Frontal cortex (tissue), 4 donors: ENCODE results near the gene CTNND2. TPM values are rescaled to one million over a fixed set of nuclear protein-coding genes. Genes with fewer than 3 reads are reported as not detected.

Source experiments
- DNase-seq, 2 donors: peaks; one replicate each; pipeline ENCODE4 v3.0.0; 2012; ENCODE audit warnings: low spot score in 2 of 2
- FAIRE-seq: peaks from 2 replicates; lab custom pipeline; 2012; peaks lifted over from hg19 to GRCh38; lab: Jason Lieb, UNC
- total RNA-seq: library from RNA; depleted of rRNA; stranded (reverse); fragments of >200 nt; gene quantifications from one replicate; pipeline ENCODE4 v1.2.3, GENCODE V29; 2014
- donor health status: control.
- donor health status: control.
- donor health status: control.

Gene CTNND2
- total RNA-seq, 1 donor from 2014 or later = 74.2 TPM

DNA sequence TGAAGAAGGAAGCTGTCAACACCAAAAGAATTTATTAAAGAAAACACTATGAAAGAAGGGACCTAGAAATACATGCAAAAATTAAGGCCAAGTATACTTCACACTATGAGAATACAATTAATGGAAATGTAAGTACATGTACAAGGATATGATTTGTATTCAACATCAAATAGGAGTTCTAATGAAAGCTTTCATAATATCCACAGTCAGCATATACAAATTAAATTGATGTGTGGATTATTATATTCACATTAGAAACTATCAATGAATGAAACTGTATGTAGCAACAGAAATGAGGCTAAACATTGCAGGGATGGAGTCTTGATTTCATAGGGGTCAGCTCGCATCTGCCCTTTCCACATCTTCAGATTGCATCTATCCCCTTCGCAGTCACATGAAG, 401.5 kb downstream of the CTNND2 start:
- no peak for DNase-seq
- FAIRE-seq = no peak

DNA sequence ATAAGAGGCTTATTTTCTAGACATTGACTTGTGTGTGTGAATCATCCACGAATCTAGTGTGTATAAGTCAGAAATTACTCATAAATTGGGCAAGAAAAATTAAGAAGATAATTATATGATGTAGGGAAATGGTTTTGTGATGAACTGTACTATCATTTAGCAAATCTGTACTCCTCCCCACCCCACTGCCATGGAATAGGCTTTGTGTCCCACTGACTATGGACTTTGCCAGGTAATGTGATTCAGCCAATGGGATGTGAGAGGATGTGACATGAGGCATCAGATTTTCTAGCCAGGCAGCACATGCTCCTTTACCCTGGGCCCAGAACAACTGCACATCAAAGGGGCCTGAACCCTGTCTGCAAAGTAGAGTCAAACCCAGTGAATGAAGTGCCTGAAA, 406.6 kb downstream of the CTNND2 start:
- no peak for FAIRE-seq
- DNase-seq = no peak

DNA sequence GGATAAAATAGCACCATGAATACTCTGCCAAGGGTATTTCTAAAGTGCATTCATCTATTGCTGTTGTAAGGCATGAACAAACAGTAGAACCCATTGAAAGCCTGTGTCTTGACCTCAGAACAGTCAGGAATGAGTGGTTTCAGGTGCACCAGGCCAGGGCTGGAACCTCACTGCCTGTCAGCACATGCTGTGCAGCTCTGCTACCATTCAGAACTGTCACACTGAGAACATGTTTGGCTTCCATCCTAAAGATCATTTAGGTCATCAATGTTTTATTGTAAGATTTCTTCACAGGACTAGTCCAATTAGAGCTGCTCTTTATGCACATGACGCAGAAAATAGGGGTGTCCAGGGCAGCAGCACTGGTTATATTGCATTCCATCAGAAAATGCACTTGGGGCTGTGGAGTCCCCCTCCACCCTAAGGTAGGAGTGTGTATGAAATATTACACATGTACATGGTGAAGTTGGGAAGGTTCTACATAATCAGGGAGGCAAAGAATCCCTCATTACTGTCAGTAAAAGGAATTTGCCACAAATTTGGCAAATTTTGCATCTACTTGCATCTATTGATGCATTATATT, 408.0 kb downstream of the CTNND2 start:
- no peak for FAIRE-seq

DNA sequence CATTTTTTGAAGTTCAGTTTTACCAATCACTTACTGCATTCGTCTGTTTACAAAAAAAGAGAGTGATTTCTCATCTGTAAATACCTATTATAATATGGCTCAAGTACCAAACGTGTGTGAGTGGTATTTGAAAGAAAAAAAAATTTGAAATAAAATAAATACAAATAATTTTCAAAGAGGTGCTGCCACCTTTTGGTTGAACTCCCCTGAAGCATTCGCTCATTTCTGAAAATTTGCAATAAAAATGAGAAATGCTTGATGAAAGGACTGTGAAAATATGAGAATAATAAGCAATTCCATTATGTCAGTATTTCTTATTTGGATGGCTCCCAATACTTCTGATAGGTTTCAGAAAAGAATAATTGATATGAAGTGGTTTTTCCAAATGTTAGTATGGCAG, 409.9 kb downstream of the CTNND2 start:
- peak; percentile 82 for FAIRE-seq

More for the DNA sequence above, 408.0 kb downstream of the CTNND2 start:
- DNase-seq = no peak

DNA sequence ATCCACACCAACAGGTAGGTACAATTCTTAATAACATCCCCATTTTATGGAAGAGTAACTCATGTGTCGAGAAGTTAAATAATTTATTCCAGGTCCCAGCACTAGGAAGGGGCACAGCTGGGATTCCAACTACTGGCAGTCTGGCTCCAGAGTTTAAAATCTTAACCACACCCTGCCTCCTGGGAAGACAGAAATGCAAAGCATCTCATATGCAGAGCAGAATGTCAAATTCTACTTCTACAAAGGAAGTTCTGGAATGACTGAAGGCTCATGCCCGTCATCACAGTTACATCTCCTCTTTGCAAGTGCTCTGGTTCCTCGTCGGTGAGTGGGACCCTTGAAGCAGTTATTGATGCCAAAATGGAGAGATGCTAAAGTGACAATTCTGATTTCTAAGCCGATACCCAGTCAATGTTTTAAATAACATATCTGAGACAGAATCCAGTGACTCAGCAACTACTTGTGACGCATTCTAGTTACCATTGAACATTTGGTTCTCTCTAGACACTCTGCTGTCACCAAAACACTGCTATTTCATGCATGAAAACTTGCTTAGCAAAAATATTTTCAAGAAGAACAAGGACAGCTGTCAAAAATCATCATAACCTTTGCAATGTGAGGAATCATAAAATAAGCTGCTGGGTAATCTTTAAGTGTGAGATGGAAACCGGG, 412.7 kb downstream of the CTNND2 start:
- no peak for DNase-seq
- no peak for FAIRE-seq

More for the DNA sequence above, 409.9 kb downstream of the CTNND2 start:
- no peak for DNase-seq

DNA sequence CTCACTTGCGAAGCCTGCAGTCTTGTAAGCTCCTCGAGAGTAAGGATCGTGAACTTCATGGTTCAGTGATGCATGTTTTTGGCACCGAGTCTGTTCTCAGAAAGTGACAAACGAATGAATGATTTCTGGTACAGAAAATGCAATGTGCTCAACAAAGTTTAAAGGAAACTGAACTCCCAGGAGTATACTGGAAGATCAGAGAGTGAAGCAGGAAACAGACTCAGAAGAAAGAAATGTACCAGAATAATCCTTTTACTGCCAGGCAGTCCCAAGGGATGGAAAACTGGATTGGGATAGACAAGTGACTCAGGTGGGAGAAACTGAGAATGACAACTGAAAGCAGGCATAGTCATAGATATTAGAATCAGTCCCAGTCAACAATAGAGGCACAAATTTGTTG, 420.6 kb downstream of the CTNND2 start:
- DNase-seq (no peak), FAIRE-seq (no peak)

DNA sequence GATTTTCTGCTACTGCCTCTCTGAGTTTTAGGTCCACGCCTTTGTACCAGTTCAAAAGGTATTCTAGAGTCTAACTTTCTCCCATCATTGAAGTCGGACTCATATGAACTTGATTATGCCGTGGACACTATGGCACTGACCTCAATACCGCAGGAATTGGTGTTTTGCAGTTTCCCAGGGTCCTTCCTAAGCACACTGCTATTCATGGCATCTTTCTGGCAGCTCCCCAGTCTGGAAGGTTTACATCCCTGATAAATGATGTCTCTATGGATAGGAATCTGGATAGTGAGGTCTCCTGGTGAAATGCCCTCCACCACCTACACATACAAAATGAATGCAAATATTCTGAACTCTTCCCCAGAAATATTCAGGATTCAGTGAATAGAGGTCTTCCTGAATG, 422.2 kb downstream of the CTNND2 start:
- no peak for DNase-seq
- no peak for FAIRE-seq

DNA sequence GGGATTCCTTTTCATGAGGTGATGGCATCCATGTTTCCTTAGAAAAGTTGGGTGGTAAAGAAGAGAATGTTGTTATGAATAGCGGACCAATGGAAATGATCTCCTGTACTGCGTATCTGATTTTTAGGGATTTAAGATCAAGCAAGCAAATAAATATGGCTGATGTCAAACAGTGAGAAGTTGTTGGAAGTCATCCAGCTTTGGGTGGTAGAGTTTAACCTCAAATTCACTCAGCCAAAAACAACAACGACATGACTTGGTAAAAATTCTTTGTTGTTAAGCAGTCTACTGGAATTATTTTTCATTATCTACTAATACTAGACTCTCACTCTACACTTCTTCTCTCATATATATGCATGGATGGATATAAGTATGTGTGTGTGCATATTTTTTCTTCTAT, 426.5 kb downstream of the CTNND2 start:
- DNase-seq = no peak

DNA sequence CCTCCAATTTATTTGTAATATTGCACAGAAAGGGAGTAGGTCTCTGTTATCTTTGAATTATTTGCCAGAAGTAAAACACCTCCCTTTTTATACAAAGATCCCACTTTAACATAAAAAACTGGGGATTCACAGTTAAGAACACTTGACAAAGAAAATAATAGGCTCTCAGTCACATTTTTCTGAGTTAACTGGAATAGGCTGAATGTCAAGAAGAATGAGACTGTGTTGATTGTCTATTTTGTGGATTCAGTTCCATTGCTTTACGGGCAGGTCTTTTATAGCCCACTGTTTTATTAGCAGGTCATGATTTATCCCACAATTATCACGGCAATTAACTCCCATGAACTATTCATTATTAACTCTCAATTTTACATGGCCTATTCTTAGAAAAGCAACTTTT, 427.4 kb downstream of the CTNND2 start:
- peak; percentile 64 for FAIRE-seq
- DNase-seq = no peak

More for the DNA sequence above, 426.5 kb downstream of the CTNND2 start:
- FAIRE-seq = no peak

DNA sequence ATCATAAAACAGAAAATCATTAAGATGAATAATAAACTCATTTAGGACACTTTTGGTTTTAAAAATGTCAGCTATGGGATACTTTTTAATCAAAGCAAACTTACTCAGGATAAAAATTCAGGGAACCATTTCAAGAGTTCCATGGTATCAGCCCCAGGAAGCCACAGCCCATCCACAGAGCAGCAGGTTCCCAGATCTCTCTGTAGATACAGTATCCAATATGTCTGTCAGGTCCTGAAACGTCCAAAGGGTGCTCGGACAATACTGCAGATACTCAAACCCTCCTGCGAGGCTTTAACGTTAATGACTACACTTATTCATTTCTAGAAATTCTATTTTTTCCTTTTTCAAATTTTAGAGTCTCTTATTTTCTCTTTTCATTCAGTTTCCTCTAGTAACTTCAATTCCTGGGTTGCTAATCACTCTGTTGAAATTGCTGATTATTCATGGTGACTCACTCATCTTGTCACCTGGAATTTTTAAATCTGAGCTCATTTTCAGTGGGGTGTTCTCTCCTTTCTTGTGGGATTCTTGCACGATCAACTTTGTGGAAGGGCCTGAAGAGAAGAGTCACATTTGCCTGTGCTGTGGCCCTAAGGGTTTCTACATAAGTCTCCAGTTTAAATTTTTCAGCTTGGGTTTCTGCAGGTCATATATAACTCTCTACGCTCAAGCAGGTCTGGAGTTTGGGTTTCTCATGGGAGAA, 435.8 kb downstream of the CTNND2 start:
- DNase-seq = no peak
- no peak for FAIRE-seq

DNA sequence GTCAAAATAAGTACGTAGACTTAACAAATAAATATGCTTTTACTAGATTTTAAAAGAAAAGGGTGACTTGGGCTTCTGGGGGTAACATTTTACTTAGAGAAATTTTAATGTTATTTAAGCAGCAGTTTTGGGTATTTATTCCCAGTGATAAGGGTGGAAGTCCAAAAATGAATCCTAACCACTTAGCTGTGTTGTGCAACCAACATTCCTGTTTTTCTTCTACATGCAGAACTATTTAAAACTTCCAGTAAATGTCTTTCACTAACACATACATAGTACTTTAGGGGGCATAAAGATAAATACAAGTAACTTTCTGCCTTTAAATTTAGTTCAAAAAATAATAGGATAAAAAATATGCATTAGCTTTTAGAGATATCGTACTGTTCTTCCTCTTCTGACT, 436.7 kb downstream of the CTNND2 start:
- no peak for FAIRE-seq

DNA sequence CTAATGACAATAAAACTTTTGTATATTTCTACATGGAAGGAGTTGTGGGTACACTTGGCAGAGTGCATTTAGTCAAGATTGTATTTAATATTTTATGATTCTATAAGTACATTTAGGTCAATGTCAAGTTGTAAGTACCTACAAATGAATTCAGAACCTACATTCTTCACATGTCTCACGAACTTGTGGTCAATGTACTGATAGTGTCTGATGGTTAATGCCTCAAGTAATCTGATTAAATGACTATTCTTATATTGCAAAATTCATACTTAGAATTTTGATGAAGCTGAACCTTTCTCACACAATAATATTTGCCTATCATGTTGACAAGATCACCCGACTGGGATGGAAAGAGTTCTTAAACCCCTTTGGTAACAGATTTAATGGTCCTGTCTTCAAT, 444.5 kb downstream of the CTNND2 start:
- DNase-seq = no peak
- FAIRE-seq = peak; percentile 6

More for the DNA sequence above, 436.7 kb downstream of the CTNND2 start:
- no peak for DNase-seq

DNA sequence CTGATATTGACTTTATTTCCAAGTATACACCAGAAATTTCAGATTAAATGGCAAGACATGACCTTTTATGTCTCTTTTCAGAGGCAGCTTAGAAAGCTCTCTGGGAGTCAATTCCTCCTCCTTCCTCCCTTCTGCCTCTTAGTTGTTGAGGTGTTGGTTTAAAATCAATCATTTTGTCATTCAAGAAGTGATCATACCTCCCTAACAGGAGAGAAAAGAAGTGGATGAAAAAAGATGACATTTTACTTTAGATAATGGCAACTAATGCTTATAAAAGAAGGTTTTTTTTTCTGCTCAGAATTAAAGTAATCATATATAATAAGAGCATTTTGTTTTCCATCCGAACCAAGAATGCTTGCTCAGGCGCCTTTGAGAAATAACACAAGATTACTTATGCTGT, 448.7 kb downstream of the CTNND2 start:
- DNase-seq (no peak), FAIRE-seq (no peak)

DNA sequence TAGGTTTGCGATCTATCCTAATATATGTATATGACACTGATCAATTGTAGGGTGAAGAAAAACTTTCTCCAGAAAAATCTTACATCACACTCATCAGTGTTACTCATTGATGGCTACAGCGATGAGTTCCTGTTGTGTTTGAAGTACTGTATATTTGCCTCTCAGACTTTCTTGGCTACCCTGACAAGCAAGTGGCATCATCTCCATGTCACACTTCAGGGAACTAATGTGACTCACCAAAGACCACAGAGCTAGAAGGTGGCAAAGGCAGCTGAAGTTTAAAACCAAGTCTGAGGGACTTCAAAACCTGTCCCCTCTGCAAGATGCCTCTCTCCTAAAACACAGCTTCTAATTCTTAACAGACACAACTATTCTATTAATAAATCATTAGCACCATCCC, 451.4 kb downstream of the CTNND2 start:
- FAIRE-seq (no peak), DNase-seq (no peak)

DNA sequence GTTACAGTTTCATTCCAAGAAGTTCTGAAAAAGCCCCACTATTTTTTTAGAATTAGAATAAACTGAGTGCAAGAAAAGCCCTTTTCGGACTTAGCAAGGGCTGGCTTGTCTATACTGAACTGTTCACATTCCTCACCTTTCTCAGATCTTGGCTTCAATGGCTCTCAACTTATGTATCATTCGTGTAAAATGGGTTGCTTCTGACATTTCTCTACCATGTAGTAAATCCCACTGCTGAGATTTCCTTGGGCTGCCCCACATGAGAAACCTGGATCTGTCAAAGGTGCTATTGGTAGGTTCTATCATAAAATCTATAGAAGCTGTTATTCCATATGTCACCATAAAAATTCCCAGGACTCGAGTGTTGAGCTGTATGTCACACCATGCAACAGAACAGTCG, 454.3 kb downstream of the CTNND2 start:
- DNase-seq (no peak), FAIRE-seq (no peak)

DNA sequence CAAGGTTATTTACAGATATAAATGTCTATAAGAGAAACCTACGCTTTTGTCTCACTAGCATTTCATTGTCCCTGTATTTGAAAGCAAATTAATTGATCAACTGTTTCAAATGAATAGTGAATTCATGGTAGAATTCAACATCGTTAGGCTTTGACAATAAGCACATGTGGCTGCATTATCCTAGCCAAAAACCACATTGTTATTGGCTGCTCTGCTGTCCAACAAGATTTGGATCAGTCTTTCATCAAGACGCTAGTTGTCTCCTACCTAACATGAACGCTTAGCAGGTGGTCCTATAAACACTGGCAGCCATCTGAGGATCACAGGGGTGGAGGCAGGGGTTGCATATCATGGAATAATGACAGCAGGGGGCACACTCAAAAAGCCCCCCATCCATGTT, 455.0 kb downstream of the CTNND2 start:
- FAIRE-seq (no peak), DNase-seq (no peak)

DNA sequence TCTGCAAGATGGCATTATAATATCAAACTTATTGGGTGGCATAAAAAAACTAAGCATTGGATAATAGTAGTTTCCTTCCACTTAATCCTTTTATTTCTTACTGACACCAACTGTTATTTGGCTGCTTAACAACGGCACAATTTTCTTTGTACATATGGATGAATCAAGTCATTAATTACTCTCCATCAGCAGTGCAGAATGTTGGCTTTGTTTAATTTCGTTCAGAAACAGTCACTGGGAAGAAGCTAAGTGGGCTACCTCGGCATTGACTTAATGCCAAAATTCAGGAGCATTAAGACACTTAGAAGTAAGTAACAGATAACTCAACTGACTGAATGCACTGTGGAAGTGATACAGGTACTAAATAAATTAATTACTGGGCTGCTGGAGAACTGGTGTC, 460.4 kb downstream of the CTNND2 start:
- DNase-seq = no peak
- FAIRE-seq = no peak

DNA sequence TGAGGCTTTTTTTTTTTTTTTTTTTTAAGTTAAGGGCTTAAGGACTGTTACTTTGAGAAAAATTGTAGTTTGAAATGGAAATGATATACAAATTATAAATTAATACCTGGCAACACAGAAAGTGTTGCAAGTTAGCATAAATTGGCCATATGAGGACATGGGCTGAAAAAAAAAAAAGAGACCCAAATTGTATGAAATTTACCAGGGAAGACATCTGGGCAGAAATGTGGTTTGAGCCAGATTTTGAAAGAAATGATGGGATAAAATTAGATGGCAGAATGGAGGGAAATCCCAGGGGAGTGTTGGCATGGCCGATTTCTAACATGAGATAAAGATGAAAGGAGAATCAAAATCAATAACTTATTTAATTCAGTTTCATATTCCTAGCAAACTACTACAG, 472.1 kb downstream of the CTNND2 start:
- DNase-seq = no peak
- FAIRE-seq = no peak

DNA sequence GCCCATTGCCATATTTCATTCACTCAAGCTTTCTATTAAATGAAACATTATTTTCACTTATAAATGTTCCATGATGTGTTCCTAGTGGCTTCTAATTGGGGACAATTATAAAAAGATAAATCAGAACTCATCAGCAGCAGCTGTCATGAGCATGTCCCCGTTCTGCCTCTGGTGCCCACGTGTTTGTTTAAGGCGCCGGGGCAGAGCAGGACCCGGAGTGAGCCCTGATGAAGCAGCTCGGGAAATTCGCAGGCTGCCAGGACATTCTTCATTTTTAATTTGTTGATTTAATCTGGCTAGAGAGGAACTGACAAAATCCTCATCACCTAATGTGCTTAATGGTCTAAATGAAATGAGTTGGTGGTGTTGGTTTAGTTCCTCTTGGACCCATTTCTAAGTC, 475.0 kb downstream of the CTNND2 start:
- FAIRE-seq = no peak
- no peak for DNase-seq

DNA sequence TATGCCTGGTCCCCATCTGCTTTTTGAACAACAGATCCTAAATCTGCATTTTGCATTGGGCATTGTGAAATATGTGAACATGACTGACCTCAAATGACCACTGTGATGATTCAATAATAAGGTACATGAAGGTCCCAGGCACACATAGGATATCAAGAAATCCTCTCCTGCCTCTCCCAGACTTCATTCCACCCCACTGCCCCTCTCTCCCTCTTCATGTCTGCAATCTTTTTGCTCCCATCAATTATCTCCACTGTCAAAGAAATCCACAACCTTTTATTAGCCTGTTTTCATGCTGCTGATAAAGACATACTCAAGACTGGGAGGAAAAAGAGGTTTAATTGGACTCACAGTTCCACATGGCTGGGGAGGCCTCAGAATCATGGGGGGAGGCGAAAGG, 476.7 kb downstream of the CTNND2 start:
- DNase-seq (no peak), FAIRE-seq (no peak)

DNA sequence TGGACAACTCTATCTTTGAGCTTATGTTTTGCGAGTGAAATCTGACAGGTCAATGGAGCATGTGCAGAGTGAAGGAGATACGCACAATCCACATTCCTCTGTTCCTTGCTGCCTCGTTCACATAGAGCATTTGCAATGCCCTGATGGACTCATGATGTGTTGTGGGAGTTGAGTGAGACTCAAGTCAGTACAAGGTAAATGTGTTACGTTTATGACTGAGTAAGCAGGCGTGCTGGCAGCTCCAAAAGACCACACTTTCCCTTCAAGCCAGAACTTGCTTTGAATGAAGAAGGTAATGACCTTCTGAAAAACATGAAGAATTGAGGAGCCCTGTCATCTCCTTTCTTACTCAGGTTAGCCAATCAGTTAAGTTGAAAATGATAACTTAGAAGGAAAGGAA, 477.8 kb downstream of the CTNND2 start:
- DNase-seq (no peak), FAIRE-seq (no peak)
